ENCODE data around the gene SPTBN4.
A peak's percentile ranks its signal among the peaks of the same experiment; 100 is the strongest.
"Not testable (repeated sequence)": the region's sequence is repeated elsewhere in the genome, so short reads cannot be mapped to it uniquely, and the experiment has no call there.

SPTBN4 gene

DNA sequence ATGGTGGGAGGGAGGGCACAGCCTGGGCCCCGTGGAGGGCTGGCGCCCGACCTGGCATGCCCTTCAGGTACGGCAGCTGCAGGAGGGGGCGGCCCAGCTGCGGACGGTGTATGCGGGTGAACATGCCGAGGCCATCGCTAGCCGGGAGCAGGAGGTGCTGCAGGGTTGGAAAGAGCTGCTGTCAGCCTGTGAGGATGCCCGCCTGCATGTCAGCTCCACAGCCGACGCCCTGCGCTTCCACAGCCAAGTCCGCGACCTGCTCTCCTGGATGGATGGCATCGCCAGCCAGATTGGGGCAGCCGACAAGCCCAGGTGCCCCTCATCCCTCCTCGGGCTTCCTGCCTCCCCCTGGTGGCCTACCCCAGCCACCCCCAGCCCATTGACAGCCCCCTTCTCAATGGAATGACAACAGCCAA, 93.3 kb downstream of the SPTBN4 start:
- DNase-seq (ENCODE audit: low read depth in 2 of 2): no peak

DNA sequence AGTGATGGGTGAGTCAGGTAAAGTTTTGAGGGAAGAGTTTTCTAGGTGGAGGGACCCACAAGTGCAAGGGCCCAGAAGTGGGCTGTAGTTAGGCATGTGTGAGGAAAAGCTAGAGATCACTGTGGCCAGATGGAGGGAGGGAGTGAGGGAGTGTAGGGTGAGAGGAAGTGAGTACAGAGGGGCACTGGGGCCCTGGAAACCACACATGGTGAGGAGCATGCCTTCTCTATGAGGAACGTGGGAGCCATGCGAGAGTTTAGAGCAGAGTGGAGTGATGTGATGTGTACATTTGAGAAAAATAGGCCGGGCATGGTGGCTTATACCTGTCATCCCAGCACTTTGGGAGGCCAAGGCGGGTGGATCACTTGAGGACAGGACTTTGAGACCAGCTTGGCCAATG, 95.1 kb downstream of the SPTBN4 start:
- no peak for DNase-seq (ENCODE audit: low read depth in 2 of 2)

DNA sequence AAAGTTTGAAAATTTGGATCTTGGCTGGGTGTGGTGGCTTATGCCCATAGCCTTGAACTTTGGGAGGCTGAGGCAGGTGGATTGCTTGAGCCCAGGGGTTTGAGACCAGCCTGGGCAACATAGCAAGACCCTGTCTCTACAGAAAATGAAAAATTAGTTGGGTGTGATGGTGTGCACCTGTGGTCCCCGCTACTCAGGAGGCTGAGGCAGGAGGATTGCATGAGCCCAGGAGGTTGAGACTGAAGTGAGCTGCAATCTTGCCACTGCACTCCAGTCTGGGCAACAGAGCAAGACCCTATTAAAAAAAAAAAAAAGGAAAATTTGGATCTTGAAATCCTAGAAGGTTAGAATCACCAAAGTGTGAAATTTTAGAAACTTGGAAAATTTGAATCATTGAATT, 97.7 kb downstream of the SPTBN4 start:
- DNase-seq (ENCODE audit: low read depth in 2 of 2): not testable (repeated sequence)

DNA sequence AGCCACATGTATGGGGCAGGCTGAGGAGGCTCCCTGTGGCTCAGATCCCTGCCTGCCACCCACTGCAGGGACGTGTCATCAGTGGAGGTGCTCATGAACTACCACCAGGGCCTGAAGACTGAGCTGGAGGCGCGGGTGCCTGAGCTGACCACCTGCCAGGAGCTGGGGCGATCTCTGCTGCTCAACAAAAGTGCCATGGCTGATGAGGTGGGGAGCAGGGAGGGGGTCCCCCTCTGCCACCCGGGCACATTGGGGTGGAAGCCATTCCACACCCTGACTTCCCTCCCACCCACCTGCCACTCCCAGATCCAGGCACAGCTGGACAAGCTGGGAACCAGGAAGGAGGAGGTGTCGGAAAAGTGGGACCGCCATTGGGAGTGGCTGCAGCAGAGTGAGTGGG, 98.6 kb downstream of the SPTBN4 start:
- no peak for DNase-seq (ENCODE audit: low read depth in 2 of 2)

DNA sequence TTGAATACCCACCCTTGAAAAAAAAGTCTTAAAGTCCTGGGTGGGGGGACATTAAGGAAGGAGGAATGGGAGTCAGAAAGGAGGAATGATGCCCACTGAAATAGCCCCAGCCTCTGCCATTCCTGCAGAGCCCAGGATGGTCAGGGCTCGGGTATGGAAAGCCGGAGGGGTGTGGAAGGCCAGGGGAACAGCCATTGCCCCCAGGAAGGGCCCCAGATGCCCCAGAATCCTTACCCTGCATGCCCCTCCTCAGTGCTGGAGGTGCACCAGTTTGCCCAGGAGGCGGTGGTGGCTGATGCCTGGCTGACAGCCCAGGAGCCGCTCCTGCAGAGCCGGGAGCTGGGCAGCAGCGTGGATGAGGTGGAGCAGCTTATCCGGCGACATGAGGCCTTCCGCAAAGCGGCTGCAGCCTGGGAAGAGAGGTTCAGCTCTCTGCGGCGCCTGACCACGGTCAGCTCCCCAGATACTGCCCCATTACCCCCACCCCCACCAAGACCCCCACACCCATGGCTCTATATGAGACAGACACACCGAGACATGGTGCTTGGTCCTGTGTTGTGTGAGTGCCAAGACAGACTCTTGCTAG, 99.2 kb downstream of the SPTBN4 start:
- DNase-seq (ENCODE audit: low read depth in 2 of 2): no peak

DNA sequence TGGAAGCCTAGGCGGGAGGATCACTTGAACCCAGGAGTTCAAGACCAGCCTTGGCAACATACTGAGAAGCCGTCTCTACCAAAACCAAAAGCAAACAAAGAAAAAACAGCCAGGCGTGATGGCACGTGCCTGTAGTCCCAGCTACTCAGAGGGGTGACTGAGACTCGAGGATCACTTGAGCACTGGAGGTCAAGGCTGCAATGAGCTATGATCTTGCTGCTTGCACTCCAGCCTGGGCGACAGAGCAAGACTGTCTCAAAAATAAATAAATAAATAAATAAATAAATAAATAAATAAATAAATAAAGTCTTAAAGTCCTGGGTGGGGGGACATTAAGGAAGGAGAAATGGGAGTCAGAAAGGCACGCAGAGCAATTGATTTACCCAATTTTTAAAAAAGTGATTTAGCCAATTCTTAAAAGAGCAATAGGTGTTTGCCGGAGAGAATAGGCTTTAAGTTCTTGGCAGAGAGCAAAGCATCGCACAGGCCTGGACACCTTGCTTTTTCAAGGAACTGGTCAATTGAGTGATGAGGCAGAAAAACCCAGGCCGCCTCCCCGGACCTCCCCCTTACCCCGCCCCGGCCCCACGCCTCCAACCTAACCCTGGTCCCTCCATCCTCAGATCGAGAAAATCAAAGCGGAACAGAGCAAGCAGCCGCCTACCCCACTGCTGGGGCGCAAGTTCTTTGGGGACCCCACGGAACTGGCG, 100.4 kb downstream of the SPTBN4 start:
- DNase-seq (ENCODE audit: low read depth in 2 of 2): no peak

DNA sequence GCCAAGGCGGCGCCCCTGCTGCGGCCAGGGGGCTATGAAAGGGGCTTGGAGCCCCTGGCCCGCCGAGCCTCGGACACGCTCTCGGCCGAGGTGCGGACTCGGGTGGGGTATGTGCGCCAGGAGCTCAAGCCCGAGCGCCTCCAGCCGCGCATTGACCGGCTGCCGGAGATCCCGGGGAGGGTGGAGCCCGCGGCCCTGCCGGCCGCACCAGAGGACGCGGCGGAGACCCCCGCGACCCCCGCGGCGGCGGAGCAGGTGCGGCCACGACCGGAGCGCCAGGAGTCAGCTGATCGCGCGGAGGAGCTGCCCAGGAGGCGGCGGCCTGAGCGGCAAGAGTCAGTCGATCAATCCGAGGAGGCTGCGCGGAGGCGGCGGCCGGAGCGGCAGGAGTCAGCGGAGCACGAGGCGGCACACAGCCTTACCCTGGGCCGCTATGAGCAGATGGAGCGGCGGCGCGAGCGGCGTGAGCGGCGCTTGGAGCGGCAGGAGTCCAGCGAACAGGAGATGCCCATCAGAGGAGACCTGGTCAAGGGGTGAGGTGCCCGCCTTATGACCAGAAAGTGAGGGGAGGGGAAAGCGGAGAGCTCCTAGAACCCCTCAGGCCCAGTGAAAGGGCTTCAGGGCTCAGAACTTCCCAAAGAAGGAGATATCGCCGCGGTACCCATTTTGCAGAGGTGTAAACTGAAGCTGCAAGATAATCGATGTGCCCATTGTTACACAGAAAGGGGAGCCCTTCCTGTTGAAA, 101.1 kb downstream of the SPTBN4 start:
- no peak for DNase-seq (ENCODE audit: low read depth in 2 of 2)

DNA sequence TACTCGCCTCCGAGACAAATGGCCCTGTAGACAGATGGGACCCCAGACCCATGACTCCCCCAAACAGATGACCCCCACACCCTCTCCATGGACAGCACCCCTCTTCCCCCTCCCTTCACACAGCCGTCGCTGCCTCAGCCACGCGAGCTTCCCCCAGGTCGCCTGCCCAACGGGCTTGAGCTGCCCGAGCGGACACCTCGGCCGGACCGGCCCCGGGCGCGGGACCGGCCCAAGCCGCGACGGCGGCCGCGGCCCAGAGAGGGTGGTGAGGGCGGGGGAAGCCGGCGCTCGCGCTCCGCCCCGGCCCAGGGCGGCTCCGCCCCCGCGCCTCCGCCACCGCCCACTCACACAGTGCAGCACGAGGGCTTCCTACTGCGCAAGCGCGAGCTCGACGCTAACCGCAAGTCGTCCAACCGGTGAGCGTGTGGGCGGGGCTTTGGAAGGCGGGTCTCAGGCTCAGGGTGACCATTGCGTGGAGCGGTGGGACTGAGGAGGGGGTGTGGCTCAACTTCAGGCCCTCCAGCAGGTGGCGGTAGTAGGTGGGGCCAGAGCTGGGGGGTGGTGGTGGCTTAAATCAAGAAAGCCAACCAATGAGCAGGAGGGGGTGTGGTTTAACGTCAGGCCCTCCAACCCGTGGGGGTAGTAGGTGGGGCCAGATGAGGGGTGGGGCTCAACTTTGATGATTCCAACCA, 103.7 kb downstream of the SPTBN4 start:
- DNase-seq (ENCODE audit: low read depth in 2 of 2): peak; percentile 86 to 93

DNA sequence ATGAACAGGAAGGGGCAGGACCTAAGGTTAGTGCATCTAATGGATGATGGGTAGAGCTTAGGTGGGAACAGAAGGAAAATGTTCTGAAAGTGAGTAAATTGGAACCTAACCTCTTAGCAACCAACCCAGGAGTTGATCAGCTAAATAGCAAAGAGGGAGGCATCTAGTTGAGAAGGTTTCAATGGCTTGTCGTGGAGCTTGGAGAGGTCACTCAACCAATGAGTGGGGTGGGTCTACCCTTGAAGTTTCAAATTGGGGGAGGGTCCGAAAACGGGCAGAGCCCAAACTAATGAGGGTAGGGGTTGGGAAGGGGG, 104.2 kb downstream of the SPTBN4 start:
- DNase-seq (ENCODE audit: low read depth in 2 of 2): no peak

DNA sequence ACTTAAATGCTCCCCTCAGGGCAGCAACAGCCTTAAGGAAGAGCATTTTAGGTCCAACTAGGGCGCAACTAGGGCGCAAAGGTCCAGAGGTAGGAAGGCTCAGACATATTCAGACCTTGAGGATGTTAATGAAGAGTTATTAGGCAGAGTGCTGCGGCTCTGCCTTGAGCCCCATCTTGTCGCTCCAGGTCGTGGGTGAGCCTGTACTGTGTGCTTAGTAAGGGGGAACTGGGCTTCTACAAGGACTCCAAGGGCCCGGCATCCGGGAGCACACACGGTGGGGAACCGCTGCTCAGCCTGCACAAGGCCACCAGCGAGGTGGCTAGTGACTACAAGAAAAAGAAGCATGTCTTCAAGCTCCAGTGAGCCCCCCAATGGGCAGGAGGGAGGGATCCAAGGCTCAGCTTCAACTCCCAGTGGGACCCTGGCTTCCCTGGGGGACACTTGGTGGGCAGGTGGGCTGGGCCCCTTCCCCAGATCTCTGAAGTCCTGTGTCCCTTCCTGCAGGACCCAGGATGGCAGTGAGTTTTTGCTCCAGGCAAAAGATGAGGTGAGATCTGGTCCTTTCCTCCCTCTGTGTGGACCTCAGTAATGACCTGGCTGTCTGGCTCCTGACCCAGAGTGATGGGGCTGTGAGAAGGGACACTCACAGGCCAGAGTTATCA, 105.2 kb downstream of the SPTBN4 start:
- DNase-seq (ENCODE audit: low read depth in 2 of 2): no peak

DNA sequence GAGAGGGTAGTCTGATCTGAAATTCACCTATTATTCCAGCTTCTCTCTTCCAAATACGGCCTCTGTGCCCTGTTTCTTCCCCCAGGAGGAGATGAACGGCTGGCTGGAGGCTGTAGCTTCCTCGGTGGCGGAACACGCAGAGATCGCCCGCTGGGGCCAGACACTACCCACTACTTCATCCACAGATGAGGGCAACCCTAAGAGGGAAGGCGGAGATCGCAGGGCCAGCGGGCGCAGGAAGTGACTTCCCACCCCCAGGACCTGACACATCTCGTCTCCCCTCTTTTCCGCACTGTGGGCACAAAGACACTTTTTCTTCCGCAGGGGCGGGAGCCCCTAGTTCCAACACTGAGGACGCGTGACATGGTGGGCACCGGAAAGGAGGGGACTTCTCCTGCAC, 108.5 kb downstream of the SPTBN4 start:
- no peak for DNase-seq (ENCODE audit: low read depth in 2 of 2)

DNA sequence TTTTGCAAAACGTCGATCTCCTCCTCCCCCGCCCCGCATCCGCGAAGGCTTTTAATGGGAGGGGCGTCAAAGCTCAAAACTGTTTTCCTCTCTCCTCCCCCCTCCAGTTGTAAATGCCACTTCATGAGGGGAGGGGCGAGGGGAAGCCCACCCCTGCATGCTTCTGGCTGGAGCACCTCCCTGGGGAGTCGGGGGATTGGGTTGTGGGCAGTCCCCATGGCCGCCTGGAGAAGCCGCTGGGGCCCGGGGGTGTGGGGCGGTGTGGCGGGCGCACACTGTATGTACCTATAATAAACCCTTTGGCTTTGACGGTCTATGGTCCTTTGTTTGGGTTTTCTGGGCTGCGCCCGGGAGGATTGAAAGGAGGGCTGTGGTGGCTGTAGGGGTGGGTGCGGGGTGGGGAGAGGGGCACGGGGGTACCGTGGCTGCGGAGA, 109.4 kb downstream of the SPTBN4 start:
- DNase-seq (ENCODE audit: low read depth in 2 of 2): no peak

DNA sequence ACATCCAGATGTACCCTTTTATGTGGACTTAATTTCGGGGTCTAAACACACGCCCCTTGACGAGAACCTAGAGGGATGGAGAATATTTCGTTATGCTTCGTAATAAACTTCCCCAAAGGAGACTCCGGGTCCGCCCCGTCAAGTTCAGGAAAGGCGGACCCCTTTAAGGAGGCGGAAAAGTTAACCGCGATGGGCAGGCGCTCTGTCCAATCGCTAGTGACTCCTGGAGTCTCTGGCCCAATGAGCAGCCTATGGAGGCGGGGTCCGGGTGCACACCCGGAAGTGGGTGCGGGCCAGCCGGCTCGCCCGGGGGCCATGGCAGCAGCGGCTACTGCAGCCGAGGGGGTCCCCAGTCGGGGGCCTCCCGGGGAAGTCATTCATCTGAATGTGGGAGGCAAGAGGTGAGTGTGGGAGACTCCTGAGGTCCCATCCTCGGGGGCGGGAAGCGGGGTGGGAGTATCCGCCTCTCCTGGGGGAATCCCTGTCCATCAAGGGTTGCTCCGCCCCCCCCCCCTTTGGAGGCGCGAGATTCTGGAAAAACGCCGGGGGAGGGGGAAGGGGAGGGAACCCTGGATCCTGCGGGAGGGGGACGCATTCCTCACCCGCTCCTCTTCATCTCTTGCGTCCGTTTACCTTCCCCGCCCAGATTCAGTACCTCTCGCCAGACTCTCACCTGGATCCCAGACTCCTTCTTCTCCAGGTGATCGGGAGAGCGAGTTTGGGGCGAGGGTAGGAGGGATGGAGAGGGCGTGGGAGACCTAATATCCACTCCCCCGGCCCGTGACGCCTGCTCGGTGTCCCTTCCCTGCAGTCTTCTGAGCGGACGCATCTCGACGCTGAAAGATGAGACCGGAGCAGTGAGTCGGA, 110.0 kb downstream of the SPTBN4 start, which contains the start of gene SHKBP1:
TSS of gene SHKBP1 (plus strand) at position 289 of the 867 bp plus-strand sequence. CDS start at position 316, 27 bp downstream.
- peak; percentile 82 for DNase-seq (ENCODE audit: low read depth in 2 of 2)

DNA sequence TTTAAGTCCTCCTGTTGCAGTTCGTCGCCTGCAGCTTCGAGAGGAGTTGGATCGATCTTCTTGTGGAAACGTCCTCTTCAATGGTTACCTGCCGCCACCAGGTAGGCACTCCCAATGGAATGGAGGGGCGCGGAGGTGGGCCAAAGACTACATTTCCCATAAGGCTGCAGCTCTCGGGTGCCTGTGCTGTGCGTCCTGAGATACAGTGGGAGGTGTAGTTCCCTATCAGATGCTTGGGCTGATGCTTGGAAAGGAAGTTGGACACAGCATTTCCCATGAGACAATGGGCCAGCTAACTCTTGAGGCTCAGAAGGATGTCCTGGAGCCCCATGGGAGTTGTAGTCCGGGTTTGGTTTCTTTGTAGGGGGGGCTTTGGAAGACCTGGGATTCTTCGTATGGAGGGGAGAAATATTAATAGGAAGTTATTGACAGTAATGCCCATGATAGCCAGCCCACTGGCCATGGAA, 111.7 kb downstream of the SPTBN4 start:
- DNase-seq (ENCODE audit: low read depth in 2 of 2): no peak

DNA sequence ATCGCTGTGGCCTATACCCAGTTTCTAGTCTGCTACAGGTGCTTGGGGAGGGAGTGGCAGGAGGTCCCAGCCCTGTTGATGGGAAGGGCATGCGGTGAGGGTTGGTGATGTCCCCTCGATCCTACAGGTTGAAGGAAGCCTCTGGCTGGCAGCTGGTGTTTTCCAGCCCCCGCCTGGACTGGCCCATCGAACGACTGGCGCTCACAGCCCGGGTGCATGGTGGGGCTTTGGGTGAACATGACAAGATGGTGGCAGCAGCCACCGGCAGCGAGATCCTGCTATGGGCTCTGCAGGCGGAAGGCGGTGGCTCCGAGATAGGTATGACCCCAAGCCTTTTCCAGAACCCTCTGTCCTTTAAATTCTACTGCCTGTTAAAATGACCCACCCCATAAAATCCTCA, 113.8 kb downstream of the SPTBN4 start:
- no peak for DNase-seq (ENCODE audit: low read depth in 2 of 2)

DNA sequence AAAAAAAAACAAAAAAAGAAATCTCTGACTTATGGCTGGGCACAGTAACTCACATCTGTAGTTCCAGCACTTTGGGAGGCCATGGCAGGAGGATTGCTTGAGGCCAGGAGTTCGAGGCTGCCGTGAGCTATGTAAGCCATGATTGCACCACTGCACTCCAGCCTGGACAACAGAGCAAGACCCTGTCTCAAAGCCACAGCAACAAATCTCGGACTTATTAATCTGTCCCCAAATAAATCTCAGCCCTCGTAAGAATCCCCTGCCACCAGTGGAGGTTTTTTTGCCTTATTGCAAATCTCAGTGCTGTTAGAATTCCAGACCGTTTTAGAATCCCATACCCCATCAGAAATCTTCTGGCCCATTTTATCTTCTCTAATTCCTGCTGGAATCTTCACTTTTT, 114.7 kb downstream of the SPTBN4 start:
- no peak for DNase-seq (ENCODE audit: low read depth in 2 of 2)

DNA sequence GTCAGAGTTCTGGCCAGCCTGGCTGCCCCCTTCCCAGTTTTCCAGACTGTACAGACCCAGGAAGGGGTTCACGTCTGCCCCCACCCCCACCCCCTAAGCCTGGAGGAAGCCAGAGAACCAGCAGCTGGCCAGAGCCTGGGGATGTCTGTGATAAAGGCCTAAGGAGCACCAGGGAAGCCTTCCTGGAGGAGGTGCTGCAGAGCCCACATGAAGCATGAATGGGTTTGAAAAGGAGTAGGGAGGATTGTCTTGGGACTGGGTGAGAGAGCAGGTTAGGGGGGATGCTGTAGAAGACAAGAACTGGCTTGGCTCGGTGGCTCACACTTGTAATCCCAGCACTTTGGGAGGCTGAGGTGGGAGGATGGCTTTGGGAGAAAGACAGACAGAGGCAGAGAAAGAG, 115.7 kb downstream of the SPTBN4 start:
- DNase-seq (ENCODE audit: low read depth in 2 of 2): no peak

DNA sequence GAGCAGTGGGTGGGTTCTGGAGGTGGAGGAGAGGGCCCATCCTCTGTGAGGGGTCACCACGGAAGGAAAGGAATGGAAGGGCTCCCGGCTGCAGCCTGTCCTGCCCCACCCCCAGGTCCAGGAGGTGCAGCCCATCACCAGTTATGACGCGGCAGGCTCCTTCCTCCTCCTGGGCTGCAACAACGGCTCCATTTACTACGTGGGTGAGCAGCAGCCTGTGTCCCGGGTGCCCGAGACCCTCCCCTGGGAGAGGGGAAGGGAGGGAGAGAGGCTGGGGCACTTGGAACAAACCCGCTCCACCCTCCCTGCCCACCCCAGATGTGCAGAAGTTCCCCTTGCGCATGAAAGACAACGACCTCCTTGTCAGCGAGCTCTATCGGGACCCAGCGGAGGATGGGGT, 116.5 kb downstream of the SPTBN4 start:
- no peak for DNase-seq (ENCODE audit: low read depth in 2 of 2)

DNA sequence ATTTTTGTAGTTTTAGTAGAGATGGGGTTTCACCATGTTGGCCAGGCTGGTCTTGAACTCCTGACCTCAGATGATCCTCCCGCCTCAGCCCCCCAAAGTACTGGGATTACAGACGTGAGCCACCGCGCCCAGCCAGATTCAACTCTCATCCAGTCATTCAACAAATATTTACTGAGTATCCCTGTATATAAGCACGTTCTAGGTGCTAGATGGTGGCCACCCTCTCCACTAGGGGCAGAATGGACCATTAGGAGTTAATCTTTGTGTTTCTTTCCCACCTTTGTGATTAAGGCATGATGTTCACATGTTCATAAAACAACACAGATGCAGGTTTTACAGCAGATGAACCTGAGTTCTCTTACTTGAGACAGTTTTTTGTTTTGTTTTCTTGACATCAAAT, 117.2 kb downstream of the SPTBN4 start:
- no peak for DNase-seq (ENCODE audit: low read depth in 2 of 2)

DNA sequence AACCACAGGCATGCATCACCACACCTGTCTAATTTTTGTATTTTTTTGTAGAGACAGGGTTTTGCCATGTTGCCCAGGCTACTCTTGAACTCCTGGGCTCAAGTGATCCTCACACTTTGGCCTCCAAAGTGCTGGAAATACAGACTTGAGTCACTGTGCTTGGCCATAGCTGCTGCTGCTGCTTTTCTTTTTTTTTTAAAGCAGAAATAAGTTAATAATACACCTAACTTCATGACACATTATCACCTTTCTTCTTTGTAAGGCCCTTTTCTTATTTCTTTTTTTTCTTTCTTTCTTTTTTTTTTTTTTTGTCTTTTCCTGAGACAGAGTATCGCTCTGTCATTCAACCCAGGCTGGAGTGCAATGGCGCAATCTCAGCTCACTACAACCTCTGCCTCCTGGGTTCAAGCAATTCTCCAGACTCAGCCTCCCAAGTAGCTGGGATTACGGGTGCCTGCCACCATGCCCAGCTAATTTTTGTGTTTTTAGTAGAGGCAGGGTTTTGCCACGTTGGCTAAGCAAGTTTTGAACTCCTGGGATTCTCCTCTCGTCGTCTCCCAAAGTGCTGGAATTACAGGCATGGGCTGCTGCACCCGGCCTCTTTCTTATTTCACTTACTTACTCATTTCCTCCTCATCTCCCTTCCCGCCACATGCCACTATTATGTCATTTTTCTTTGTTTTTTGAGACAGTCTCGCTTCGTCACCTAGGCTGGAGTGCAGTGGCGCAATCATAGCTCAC, 118.6 kb downstream of the SPTBN4 start:
- DNase-seq (ENCODE audit: low read depth in 2 of 2): no peak
